ENCODE results near the gene MLXIPL.

DNA sequence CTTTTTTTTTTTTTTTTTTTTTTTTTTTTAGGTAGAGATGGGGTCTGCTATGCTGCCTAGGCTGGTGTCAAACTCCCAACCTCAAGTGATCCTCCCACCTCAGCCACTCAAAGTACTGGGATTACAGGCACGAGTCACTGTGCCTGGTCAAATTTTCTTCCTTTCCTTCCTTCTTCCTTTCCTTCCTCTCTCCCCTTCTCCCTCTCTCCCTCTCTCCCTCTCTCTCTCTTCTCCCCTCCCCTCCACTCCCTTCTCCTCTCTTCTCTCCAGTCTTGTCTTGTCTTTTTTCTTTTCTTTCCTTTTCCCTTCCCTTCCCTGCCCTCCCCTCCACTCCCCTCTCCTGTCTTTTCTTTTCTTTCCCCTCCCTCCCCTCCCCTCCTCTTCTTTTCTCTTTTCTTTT, 7.2 kb upstream of the MLXIPL start:
- TF ChIP-seq, protein P1, sequence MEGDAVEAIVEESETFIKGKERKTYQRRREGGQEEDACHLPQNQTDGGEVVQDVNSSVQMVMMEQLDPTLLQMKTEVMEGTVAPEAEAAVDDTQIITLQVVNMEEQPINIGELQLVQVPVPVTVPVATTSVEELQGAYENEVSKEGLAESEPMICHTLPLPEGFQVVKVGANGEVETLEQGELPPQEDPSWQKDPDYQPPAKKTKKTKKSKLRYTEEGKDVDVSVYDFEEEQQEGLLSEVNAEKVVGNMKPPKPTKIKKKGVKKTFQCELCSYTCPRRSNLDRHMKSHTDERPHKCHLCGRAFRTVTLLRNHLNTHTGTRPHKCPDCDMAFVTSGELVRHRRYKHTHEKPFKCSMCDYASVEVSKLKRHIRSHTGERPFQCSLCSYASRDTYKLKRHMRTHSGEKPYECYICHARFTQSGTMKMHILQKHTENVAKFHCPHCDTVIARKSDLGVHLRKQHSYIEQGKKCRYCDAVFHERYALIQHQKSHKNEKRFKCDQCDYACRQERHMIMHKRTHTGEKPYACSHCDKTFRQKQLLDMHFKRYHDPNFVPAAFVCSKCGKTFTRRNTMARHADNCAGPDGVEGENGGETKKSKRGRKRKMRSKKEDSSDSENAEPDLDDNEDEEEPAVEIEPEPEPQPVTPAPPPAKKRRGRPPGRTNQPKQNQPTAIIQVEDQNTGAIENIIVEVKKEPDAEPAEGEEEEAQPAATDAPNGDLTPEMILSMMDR (conservative IDR thresholded peaks at IDR 0.05 in 1 of 2, IDR thresholded peaks at IDR 0.05 in 1 of 2; ENCODE audit: extremely low read depth in 1 of 2, insufficient read depth in 1 of 2, low read depth in 1 of 2, low read length in 2 of 2): no peak
- TF ChIP-seq EZH2 (IDR thresholded peaks at IDR 0.05; ENCODE audit: borderline replicate concordance, low read length): no peak

Data from mammary epithelial cell (primary cell).